KMS-11 (cell line): ENCODE data around the gene ZMPSTE24.
"Not testable (repeated sequence)": the region's sequence is repeated elsewhere in the genome, so short reads cannot be mapped to it uniquely, and the experiment has no call there.

Experiments used
- H2AFZ ChIP-seq: fragments of 200-600 bp; sonication (generic); 2 replicates; pipeline ENCODE4 v1.6.1; 2016; ENCODE audit warnings: antibody characterized with exemption, mixed run types, low read depth
- H3K27ac ChIP-seq: fragments of 200-600 bp; sonication (generic); 2 replicates; pipeline ENCODE4 v1.6.1; 2016; ENCODE audit warnings: mild to moderate bottlenecking, mixed run types
- H3K27me3 ChIP-seq: fragments of 200-600 bp; sonication (generic); 2 replicates; pipeline ENCODE4 v1.6.1; 2017; ENCODE audit warnings: mild to moderate bottlenecking, low read depth, mixed run types, moderate library complexity; ENCODE audit not compliant: insufficient read depth
- H3K36me3 ChIP-seq: fragments of 200-600 bp; sonication (generic); 2 replicates; pipeline ENCODE4 v1.6.1; 2017; ENCODE audit warnings: mild to moderate bottlenecking, mixed run types; ENCODE audit not compliant: insufficient read depth
- H3K4me1 ChIP-seq: fragments of 200-600 bp; sonication (generic); 2 replicates; pipeline ENCODE4 v1.6.1; 2016; ENCODE audit warnings: mild to moderate bottlenecking, low read depth, mixed run types; ENCODE audit not compliant: poor library complexity, severe bottlenecking
- H3K4me2 ChIP-seq: fragments of 200-600 bp; sonication (generic); 2 replicates; pipeline ENCODE4 v1.7.0; 2016; ENCODE audit warnings: mild to moderate bottlenecking, mixed run types
- H3K4me3 ChIP-seq: fragments of 200-600 bp; sonication (generic); IDR thresholded peaks from 2 replicates; pipeline ENCODE4 v1.6.1; 2017; ENCODE audit warnings: low read depth, low read length, mixed read lengths; ENCODE audit not compliant: insufficient read depth
- H3K79me2 ChIP-seq: fragments of 200-600 bp; sonication (generic); 2 replicates; pipeline ENCODE4 v1.6.1; 2016; ENCODE audit warnings: low read depth, mixed run types; ENCODE audit not compliant: insufficient read depth
- H3K9ac ChIP-seq: fragments of 200-600 bp; sonication (generic); 2 replicates; pipeline ENCODE4 v1.6.1; 2016; ENCODE audit warnings: mild to moderate bottlenecking, mixed run types
- H4K20me1 ChIP-seq: fragments of 200-600 bp; sonication (generic); 2 replicates; pipeline ENCODE4 v1.6.1; 2016; ENCODE audit warnings: mild to moderate bottlenecking, mixed run types; ENCODE audit not compliant: insufficient read depth
- CTCF ChIP-seq: fragments of 200-600 bp; sonication (generic); conservative IDR thresholded peaks from 2 replicates; pipeline ENCODE4 v1.6.1; 2017; ENCODE audit warnings: low read depth, mild to moderate bottlenecking, antibody characterized with exemption, low read length, moderate library complexity, mixed read lengths

Gene ZMPSTE24

GRCh38 chr1:40257688-40258444 lies at the start of gene ZMPSTE24:
Gene ZMPSTE24, plus strand, starts transcription at chr1:40258236. Its CDS starts 36 bp downstream, at chr1:40258272.
- Histone ChIP-seq H3K27me3 (no peaks in the 10 kb centered on the region; the same call in 1 of the 2 replicates), H3K4me1 (peaks cover 48% of the 10 kb centered on the region), H3K27ac (peak within 1 kb of the TSS; percentile 98), H3K9ac (peak within 1 kb of the TSS; percentile 93), H3K4me2 (peak within 1 kb of the TSS; percentile 85), H2AFZ (peak within 1 kb of the TSS; percentile 88), H4K20me1 (no peaks in the 10 kb centered on the region), H3K36me3 (peaks cover 12% of the 10 kb centered on the region; the same call in 1 of the 2 replicates), H3K4me3 (no peak within 1 kb of the TSS), H3K79me2 (peaks cover 58% of the 10 kb centered on the region)
- no peak for TF ChIP-seq CTCF

- H3K36me3 ChIP-seq: peaks cover 8% of the 10 kb centered on the region; the same call in 1 of the 2 replicates
- no peak overlapping the region for H2AFZ ChIP-seq
- no peaks in the 10 kb centered on the region for H3K79me2 ChIP-seq
- H3K4me2 ChIP-seq: no peak overlapping the region
- no peaks in the 10 kb centered on the region for H4K20me1 ChIP-seq
- H3K4me1 ChIP-seq: peaks cover 4% of the 10 kb centered on the region
- TF ChIP-seq CTCF: no peak
- H3K27me3 ChIP-seq: no peaks in the 10 kb centered on the region
- no peak overlapping the region for H3K27ac ChIP-seq
- H3K4me3 ChIP-seq: no peak overlapping the region
- no peak overlapping the region for H3K9ac ChIP-seq
Measured at GRCh38 chr1:40210511-40211204, 47.4 kb upstream of the ZMPSTE24 start.

GRCh38 chr1:40218333-40218732 lies 39.7 kb upstream of the ZMPSTE24 start:
- Histone ChIP-seq H3K27me3 (no peaks in the 10 kb centered on the region), H3K9ac (no peak overlapping the region), H3K4me2 (no peak overlapping the region), H3K4me1 (peaks cover 8% of the 10 kb centered on the region), H2AFZ (no peak overlapping the region), H3K79me2 (no peaks in the 10 kb centered on the region), H3K27ac (no peak overlapping the region), H3K36me3 (no peaks in the 10 kb centered on the region; the same call in 1 of the 2 replicates), H4K20me1 (no peaks in the 10 kb centered on the region), H3K4me3 (no peak overlapping the region)
- no peak for TF ChIP-seq CTCF

- H3K9ac ChIP-seq, H3K36me3 ChIP-seq, H3K27me3 ChIP-seq, H3K4me3 ChIP-seq, H3K79me2 ChIP-seq, H3K4me2 ChIP-seq, H3K27ac ChIP-seq, H3K4me1 ChIP-seq, H2AFZ ChIP-seq, H4K20me1 ChIP-seq: not testable (repeated sequence)
Measured at GRCh38 chr1:40221471-40221905, 36.5 kb upstream of the ZMPSTE24 start.
